ENCODE measurements around the gene CDH23.

CDH23 gene

GRCh38 chr10:71492872-71493271, 96.2 kb downstream of the CDH23 start:
- FAIRE-seq, result no peak

- FAIRE-seq, result no peak
Measured at GRCh38 chr10:71493741-71494140, 97.0 kb downstream of the CDH23 start.

GRCh38 chr10:71494476-71494875, 97.8 kb downstream of the CDH23 start:
- no peak for FAIRE-seq

GRCh38 chr10:71494980-71495381, 98.3 kb downstream of the CDH23 start:
- FAIRE-seq, result no peak

- FAIRE-seq, result no peak
Measured at GRCh38 chr10:71496927-71497762, 100.4 kb downstream of the CDH23 start.

- no peak for FAIRE-seq
Measured at GRCh38 chr10:71497763-71498326, 101.1 kb downstream of the CDH23 start.

GRCh38 chr10:71501402-71501801, 104.7 kb downstream of the CDH23 start:
- no peak for FAIRE-seq

GRCh38 chr10:71502190-71502589, 105.5 kb downstream of the CDH23 start:
- FAIRE-seq, result no peak

- no peak for FAIRE-seq
Measured at GRCh38 chr10:71502851-71503250, 106.1 kb downstream of the CDH23 start.

GRCh38 chr10:71504168-71504567, 107.4 kb downstream of the CDH23 start:
- FAIRE-seq, result no peak

- FAIRE-seq, result no peak
Measured at GRCh38 chr10:71504570-71504969, 107.8 kb downstream of the CDH23 start.

- FAIRE-seq, result no peak
Measured at GRCh38 chr10:71505862-71506261, 109.1 kb downstream of the CDH23 start.

GRCh38 chr10:71509444-71509843, 112.7 kb downstream of the CDH23 start:
- FAIRE-seq, result no peak

- FAIRE-seq, result no peak
Measured at GRCh38 chr10:71511206-71511605, 114.5 kb downstream of the CDH23 start.

GRCh38 chr10:71512312-71512711, 115.6 kb downstream of the CDH23 start:
- FAIRE-seq, result no peak

- FAIRE-seq, result no peak
Measured at GRCh38 chr10:71512761-71513539, 116.2 kb downstream of the CDH23 start.

- no peak for FAIRE-seq
Measured at GRCh38 chr10:71513540-71513853, 116.8 kb downstream of the CDH23 start.

GRCh38 chr10:71513936-71514335, 117.2 kb downstream of the CDH23 start:
- no peak for FAIRE-seq

- no peak for FAIRE-seq
Measured at GRCh38 chr10:71515531-71516172, 118.9 kb downstream of the CDH23 start.

- no peak for FAIRE-seq
Measured at GRCh38 chr10:71516890-71517289, 120.2 kb downstream of the CDH23 start.

- FAIRE-seq, result no peak
Measured at GRCh38 chr10:71517298-71518169, 120.8 kb downstream of the CDH23 start.

- no peak for FAIRE-seq
Measured at GRCh38 chr10:71520042-71520441, 123.3 kb downstream of the CDH23 start.
